NCI-H1105 treated with DMSO at 0.1 percent for 48 hours (cell line): ENCODE data around the gene MACROD2.

ENCODE experiments used
- DNase-seq: peaks from one replicate; lab custom pipeline; 2025; lab: John Stamatoyannopoulos, UW

The MACROD2 gene

DNA sequence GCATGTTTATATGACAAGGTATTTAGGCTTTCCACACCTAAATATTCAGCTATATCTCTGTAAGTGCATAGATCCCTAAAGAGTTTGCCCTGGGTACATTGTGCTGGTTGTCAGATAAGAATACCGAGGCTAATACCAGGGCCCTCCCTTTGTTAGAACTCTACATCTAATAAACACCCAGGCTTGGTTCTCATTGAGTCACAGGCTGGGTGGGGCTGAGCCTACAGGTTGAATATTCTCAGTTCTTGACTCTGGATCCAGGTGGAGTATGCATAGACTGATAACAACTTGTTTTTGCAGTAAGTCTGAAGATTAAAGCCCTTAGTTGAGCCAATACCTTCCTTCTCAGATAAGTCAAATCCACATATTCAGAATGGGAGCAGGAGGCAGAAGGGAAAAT lies 654.3 kb downstream of the MACROD2 start:
- DNase-seq = no peak

GRCh38 chr20:14657266-14658005 lies 662.1 kb downstream of the MACROD2 start:
- DNase-seq = peak; percentile 81

DNA sequence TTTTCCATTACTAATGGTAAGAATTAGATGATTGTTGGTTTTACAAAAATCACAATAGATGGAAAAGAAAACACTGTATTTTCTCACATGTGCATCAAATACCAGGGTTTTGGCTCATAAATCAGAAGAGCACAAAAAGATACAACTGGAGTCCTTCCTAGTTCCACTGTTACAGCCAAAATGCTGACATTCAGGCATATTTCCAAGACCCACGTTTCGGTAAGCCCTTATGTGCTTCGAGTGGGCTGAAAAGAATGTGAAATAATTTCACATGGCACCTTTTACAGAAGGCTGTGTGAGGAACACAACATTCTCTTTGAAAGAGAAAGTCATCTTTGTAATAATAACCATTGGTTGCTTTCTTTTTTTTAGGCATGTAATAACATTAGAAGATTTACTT lies 668.8 kb downstream of the MACROD2 start:
- DNase-seq = no peak

GRCh38 chr20:14666696-14667095 lies 671.4 kb downstream of the MACROD2 start:
- DNase-seq = no peak

GRCh38 chr20:14667226-14667625 lies 671.9 kb downstream of the MACROD2 start:
- DNase-seq = no peak

DNA sequence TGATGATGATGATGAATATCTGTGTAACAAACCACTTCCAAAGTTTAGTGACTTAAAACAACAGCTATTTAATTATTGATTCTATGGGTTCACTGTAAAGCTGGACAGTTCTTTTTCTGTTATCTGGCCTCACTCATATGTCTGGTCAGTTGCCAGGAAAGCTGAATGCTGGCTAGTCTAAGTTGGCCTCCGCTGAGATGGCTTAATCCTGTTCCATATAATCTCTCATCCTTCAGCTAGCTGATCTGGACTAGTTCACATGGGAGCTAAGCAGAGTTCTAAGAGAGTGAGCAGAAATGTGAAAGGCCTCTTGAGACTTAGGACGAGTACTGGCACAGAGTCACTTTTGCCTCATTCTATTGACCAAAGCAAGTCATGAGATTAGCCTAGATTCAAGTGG lies 676.8 kb downstream of the MACROD2 start:
- no peak for DNase-seq

DNA sequence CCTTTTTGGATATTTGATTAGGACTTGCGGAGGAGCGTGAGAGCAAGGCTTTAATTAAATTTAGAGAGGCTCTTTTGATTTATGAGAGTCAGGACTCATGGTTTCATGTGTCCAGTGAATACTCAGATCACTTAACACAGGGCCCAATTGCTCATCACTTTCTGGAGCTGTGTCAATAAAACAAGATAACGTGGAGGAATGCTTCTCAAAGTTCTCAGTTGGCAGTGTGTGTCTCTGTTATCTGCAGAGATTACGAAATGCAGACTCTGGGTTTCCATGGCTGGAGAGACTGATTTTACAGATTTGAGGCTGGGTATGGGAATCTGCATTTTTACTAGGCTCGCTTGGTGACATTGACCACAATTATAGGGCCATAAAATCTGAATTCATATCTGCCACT lies 677.8 kb downstream of the MACROD2 start:
- no peak for DNase-seq

GRCh38 chr20:14677455-14677854 lies 682.1 kb downstream of the MACROD2 start:
- DNase-seq = no peak

DNA sequence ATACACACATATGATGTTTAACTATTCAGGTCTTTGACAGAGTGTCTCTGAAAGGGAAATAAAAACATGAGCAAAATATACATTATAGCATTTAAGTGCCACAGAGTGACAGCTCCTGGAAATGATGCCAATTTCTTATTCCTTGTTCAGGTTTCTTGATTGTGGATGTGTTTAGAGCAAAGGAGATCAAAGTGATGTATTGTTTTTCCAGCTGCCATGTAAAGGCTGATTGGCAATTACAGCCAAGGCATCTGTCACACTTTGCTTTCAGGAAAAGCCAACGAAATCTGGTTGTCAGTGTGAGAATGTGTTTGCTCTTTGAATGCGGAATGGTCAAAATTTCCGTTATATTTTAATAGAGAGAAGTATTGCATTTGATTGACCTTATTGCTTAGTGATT lies 689.9 kb downstream of the MACROD2 start:
- no peak for DNase-seq

GRCh38 chr20:14687313-14687712 lies 692.0 kb downstream of the MACROD2 start:
- DNase-seq = no peak

DNA sequence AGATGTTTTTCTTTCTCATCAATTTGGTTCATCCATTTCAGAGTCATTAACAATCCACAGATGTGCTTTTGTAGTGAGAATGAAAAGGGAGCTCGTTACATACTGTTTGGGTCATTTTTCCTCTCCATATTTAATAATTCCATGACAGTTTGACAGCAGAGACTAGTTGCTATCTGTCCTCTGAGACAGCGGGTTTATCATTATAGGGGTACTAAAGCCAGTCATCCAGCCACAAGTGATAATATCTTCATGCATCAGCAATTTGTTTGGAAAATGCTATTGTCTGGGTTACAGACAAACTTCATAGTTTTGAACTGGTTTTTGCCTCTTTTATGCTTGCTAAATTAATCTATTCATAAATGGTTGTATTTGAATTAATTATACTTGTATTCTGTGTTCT lies 692.7 kb downstream of the MACROD2 start:
- DNase-seq = peak; percentile 27

DNA sequence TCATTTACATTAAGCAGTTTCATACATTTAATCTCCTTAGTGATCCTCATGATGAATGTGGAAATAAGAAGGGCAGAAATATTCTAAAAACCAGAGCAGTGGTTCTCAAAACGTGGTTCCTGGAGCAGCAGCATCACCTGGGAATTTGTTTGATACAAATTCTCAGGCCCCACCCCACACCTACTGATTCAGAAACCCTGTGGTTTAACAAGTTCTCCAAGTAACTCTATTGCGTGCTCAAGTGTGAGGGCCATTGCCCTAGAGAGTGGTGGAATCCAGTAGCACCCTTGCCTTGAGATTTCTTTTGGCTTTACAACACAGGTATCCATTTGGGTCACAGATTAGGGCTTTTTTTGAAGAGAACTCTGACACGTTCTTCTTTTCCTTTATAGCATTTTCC lies 696.7 kb downstream of the MACROD2 start:
- no peak for DNase-seq

DNA sequence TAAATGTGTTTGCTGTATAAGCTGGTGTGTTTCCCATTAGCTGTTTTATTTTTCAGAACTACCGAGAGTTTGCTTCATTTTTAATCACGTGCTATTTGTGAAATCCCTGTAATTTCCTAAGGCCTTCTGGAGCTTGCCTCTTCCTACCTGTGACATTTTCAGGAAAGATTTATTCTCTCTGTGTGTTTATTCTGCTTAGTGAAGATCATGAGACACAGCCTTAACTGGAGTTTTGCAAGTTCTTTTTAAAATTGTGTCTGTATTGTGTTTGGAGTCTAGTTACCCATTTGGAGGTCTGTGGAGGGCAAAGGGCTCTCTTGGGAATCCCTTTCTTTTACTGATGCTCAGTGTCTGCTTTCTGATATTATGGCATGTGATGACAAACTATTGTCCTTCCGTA lies 701.2 kb downstream of the MACROD2 start:
- no peak for DNase-seq

GRCh38 chr20:14696937-14697336 lies 701.6 kb downstream of the MACROD2 start:
- no peak for DNase-seq

GRCh38 chr20:14698125-14698524 lies 702.8 kb downstream of the MACROD2 start:
- DNase-seq = no peak

DNA sequence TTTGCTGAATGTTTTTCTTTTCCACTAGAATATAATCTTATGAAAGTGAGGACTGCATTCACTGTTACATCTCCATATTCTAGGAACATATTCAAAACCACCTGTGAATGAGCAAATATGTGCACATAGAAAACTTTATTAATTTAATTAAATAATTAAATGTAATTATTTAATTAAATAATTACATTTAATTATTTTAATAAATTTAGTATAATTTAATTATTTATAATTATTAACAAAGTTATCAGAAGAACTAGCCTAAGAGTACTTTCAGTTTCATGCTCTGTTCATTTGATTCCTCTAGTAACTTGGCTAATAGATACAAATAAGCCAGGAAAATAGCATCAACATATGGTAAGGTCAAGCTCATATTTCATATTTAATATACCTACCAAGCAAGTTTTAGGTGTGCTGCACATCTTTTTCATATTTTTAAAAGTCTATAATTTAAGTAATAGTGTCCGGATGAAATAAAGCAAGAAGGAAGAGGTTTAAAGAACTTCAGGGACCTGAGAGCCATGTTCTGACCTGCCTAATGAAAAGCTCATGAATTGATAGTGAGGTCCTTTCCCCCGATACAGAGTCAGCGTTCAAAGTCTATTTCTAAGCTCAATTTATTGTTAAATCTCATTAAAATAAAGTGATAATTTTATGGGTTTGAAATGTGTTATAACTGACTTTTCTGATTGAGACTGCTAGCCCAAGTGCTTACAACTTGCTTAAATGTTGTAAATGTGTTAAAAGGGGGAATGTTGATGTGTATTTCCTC lies 703.5 kb downstream of the MACROD2 start:
- DNase-seq = no peak

- DNase-seq = no peak
These were observed 705.3 kb downstream of the MACROD2 start for GRCh38 chr20:14700639-14700960.

DNA sequence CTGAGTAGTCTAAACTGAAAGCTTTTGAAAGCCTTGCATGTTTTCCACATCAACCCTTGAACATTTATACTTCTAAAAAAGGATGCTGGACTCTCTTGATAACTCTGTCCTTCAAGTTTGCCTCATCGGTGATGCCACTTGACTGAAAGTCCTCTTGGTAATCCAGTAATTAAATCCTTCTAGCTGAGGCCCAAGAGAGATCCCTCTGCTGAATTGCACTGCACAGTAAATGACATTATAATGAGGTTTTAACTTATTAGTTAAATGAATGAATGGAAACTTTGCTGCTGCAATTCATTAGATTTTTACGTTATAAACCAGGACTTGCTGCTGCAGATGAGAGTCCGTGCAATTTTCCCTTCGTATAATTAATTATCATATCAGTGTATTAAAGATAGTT lies 706.0 kb downstream of the MACROD2 start:
- DNase-seq = no peak

DNA sequence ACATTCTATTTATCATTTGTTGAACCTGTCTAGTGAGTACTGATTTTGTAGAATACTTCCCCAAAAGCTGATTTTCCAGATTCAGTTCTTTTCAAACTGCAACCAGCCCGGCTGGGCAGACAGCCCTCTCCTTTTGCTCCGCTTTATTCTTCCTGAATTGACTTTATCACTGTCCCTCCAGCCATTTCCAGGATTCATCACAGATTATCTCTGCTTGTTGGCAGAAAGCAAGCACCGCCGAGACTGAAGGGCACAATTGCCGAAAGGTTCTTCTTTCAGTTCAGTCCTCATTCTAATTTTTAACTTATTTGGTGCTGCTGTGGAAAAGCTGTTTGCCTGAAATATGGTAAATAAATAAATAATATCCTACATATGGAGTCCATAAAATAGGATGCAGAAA lies 711.2 kb downstream of the MACROD2 start:
- DNase-seq = no peak

- DNase-seq = no peak
These were observed 711.8 kb downstream of the MACROD2 start for GRCh38 chr20:14707026-14707680.

DNA sequence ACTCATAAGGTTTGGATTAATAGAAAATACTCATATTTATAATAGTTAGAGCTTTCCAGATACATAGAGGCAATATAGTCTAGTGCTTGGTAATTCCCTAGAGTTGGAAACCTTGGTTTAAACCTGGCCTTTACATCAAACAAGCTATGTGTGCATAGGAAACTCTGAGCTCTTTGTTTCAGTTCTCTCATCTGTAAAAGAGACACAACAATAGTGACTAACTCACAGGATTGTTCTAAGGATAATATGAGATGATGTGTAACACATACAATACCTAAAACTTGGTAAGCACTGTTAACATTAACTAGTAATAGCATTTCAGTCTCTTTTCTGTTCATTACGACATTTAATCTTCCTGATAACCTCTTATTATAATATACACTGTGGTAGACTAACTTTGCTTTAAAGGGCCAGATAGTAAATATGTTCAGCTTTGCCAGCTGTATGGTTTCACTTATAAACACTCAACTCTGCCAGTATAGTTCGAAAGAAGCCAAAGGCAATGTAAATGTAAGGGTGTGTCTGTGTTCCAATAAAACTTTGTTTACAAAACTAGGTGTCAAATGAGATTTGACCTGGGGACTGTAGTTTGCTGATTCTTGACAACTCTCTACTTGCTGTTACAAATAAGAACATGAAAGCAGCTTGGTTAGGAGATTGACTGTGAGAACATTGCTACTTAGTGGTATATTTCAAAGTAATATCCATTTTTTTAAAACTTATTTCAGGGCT lies 712.7 kb downstream of the MACROD2 start:
- DNase-seq = no peak

GRCh38 chr20:14709439-14709838 lies 714.1 kb downstream of the MACROD2 start:
- no peak for DNase-seq

- DNase-seq = no peak
These were observed 715.6 kb downstream of the MACROD2 start for GRCh38 chr20:14710951-14711350.
